Kidney (tissue), 14 donors: Measurements from ENCODE around the gene GLP2R. TPM values are rescaled to one million over a fixed set of nuclear protein-coding genes. Genes with fewer than 3 reads are reported as not detected.

ENCODE experiments used
- DNase-seq, 5 donors: peaks; one replicate each; pipeline ENCODE4 v3.0.0-alpha.2; 2013 to 2020
- FAIRE-seq: peaks from 2 replicates; lab custom pipeline; 2012; peaks lifted over from hg19 to GRCh38; lab: Jason Lieb, UNC
- H3K27ac ChIP-seq, 2 donors: one replicate each; pipeline ENCODE4 v1.7.0; 2013; ENCODE audit warnings: low read depth in 2 of 2, low read length in 2 of 2, inconsistent platforms in 1 of 2
- H3K27me3 ChIP-seq: one replicate; pipeline ENCODE4 v1.7.1; 2013; ENCODE audit warnings: low read length, inconsistent platforms; ENCODE audit not compliant: control insufficient read depth, insufficient read depth
- H3K36me3 ChIP-seq, 3 donors: one replicate each; pipeline versions ENCODE4 v1.7.0 to v1.7.1; 2013; ENCODE audit warnings: low read length in 3 of 3, control low read depth in 1 of 3, inconsistent platforms in 1 of 3; ENCODE audit not compliant: insufficient read depth in 3 of 3, control insufficient read depth in 2 of 3
- H3K4me1 ChIP-seq, 3 donors: one replicate each; pipeline versions ENCODE4 v1.7.0 to v1.7.1; 2013; ENCODE audit warnings: low read length in 3 of 3, inconsistent platforms in 1 of 3, low read depth in 1 of 3; ENCODE audit not compliant: control insufficient read depth in 2 of 3, insufficient read depth in 2 of 3
- H3K4me3 ChIP-seq, 3 donors: one replicate each; pipeline versions ENCODE4 v1.7.0 to v1.8.1; 2013; ENCODE audit warnings: low read length in 3 of 3, control low read depth in 1 of 3, inconsistent platforms in 1 of 3
- H3K9ac ChIP-seq, 3 donors: one replicate each; pipeline versions ENCODE4 v1.7.0 to v1.7.1; 2013; ENCODE audit warnings: low read length in 3 of 3, control low read depth in 1 of 3, inconsistent platforms in 1 of 3
- H3K9me3 ChIP-seq, 3 donors: one replicate each; pipeline versions ENCODE4 v1.7.0 to v1.7.1; 2013; ENCODE audit warnings: low read length in 3 of 3, control low read depth in 1 of 3, inconsistent platforms in 1 of 3; ENCODE audit not compliant: control insufficient read depth in 2 of 3, insufficient read depth in 1 of 3
- CTCF ChIP-seq: IDR thresholded peaks from 3 replicates; pipeline ENCODE4 v1.5.1; 2012; ENCODE audit warnings: mild to moderate bottlenecking, moderate library complexity, borderline replicate concordance; ENCODE audit not compliant: insufficient read depth; ENCODE audit errors: extremely low read depth
- intact Hi-C: fragments of 100-400 bp; cut with DNase I; formaldehyde crosslinking; loops from one replicate; pipeline ENCODE4 v1.11.1; 2022
- polyA plus RNA-seq: library from polyadenylated mRNA; stranded (reverse); fragments of 350-450 nt; fragmentation: Illumina TruSeq; extraction: RNeasy Lipid Tissue Mini Kit (QIAGEN cat#74804); gene quantifications from one replicate; pipeline ENCODE4 v1.2.3, GENCODE V29; 2014; ENCODE audit warnings: low read depth, low replicate concordance; ENCODE audit not compliant: insufficient read depth
- total RNA-seq: library from RNA; stranded (reverse); fragmentation: NEBNext Ultra II Directional; extraction: Animal tissue kit (Norgen Biotek cat#: 25700); gene quantifications from one replicate; pipeline ENCODE4 v1.2.1, GENCODE V29; 2021
- donor health status: control.
- donor health status: control.
- donor health status: control.
- donor health status: control.
- donor health status: control.
- donor health status: DM: yes; HTN: yes; CAD: no.
- donor health status: Normal renal cell carcinoma (clear cell type).

GLP2R gene
- total and polyA plus RNA-seq, 2 donors from 2014 or later, result not detected

- Histone ChIP-seq H3K27me3 (no peaks in the 10 kb centered on the region), H3K9ac (no peak overlapping the region), H3K4me3 (no peak overlapping the region), H3K27ac (no peak overlapping the region), H3K36me3 (no peaks in the 10 kb centered on the region), H3K9me3 (no peaks in the 10 kb centered on the region), H3K4me1 (no peaks in the 10 kb centered on the region)
- FAIRE-seq (no peak), DNase-seq (no peak)
- intact Hi-C loops, result no loop called here
- no peak for TF ChIP-seq CTCF
Observed at GRCh38 chr17:9839433-9839832, 13.7 kb downstream of the GLP2R start.

- no peaks in the 10 kb centered on the region for H3K9me3 ChIP-seq
- no peak overlapping the region for H3K9ac ChIP-seq
- no peak overlapping the region for H3K4me3 ChIP-seq
- FAIRE-seq (no peak), DNase-seq (no peak)
- no peak for TF ChIP-seq CTCF
- no peaks in the 10 kb centered on the region for H3K36me3 ChIP-seq
- no peak overlapping the region for H3K27ac ChIP-seq
- intact Hi-C loops, result no loop called here
- no peaks in the 10 kb centered on the region for H3K27me3 ChIP-seq
- H3K4me1 ChIP-seq, result no peaks in the 10 kb centered on the region
Observed at GRCh38 chr17:9842057-9842758, 16.5 kb downstream of the GLP2R start.

- Histone ChIP-seq H3K9me3 (no peaks in the 10 kb centered on the region), H3K9ac (no peak overlapping the region), H3K27ac (no peak overlapping the region), H3K4me1 (no peaks in the 10 kb centered on the region), H3K4me3 (no peak overlapping the region), H3K27me3 (no peaks in the 10 kb centered on the region), H3K36me3 (no peaks in the 10 kb centered on the region)
- DNase-seq (no peak), FAIRE-seq (no peak)
- no peak for TF ChIP-seq CTCF
- intact Hi-C loops, result no loop called here
Observed at GRCh38 chr17:9843152-9844010, 17.7 kb downstream of the GLP2R start.
